NCI-H146 treated with DMSO at 0.1 percent for 48 hours (cell line): ENCODE results near the gene MINDY4.

Experiments
- DNase-seq: peaks from one replicate; lab custom pipeline; 2025; ENCODE audit not compliant: unreplicated experiment; lab: John Stamatoyannopoulos, UW

Gene MINDY4

GRCh38 chr7:30850426-30850825 lies 79.2 kb downstream of the MINDY4 start:
- no peak for DNase-seq

GRCh38 chr7:30851651-30852307 lies 80.6 kb downstream of the MINDY4 start:
- DNase-seq, result no peak

DNA sequence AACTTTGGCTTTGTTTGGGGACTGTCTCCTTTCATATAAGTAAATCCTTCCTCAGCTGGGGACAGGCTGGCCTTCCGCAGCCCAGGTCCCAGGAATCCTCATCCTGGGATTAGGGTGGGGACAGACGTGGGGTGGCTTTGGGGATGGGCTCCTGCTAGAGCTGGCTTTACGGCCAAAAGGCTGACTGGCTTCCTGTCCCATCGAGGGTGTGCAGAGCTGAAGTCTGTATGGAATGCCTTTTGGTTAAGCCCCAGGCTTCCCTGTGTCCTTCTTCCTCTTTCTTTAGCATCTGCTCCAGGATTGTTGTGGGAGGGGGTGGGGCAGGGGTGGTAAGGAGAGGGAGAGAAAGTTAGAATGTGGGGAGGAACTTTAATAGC lies 81.1 kb downstream of the MINDY4 start:
- DNase-seq, result no peak

DNA sequence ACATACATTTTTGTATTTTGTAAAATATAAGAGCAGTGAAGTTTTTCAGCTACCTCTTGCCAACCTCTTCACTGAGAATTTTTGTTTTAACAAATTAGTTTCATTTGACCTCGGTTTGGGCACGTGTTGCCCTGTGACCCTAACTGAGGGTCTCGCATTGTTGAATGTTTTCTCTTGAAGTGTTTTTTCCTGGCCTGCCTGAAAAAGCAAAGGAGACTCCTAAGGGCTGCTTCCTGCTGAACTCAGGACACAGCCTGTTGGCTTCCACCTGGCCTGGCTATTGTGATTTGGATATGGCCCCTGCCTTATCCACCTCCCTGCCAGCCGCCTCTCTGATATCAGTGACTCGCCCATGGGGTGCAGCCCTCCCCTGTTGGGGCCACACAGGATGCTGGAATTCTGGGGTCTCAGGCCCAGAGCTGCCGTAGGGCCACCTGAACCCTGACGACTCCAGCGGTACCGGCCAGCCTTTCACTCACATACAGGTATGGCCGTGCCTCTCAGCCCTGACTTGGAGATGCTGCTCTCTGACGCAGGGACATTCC lies 81.6 kb downstream of the MINDY4 start:
- no peak for DNase-seq

- no peak for DNase-seq
These were observed 82.4 kb downstream of the MINDY4 start for GRCh38 chr7:30853576-30853975.

GRCh38 chr7:30855936-30856335 lies 84.7 kb downstream of the MINDY4 start:
- no peak for DNase-seq

DNA sequence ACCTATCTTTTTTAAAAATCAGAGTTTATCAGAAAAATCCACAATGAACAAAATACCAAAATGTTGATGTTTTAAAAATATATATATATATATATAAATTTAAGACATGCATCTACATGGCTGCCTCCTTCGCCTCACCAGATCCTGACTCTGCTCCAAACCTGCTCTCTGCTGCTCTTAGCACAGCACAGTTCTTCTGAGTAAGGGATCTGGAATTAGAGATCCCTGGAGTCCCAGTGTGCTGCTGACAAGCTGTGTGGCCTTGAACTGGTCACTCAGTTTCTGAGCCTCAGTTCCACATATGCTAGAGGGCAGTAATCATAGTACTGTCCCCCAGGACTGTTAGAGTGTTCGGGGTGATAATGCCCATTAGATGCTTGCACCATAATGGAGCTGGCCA lies 87.4 kb downstream of the MINDY4 start:
- DNase-seq, result no peak

GRCh38 chr7:30859202-30859939 lies 88.2 kb downstream of the MINDY4 start:
- DNase-seq, result no peak

- DNase-seq, result no peak
These were observed 88.8 kb downstream of the MINDY4 start for GRCh38 chr7:30859940-30860496.

DNA sequence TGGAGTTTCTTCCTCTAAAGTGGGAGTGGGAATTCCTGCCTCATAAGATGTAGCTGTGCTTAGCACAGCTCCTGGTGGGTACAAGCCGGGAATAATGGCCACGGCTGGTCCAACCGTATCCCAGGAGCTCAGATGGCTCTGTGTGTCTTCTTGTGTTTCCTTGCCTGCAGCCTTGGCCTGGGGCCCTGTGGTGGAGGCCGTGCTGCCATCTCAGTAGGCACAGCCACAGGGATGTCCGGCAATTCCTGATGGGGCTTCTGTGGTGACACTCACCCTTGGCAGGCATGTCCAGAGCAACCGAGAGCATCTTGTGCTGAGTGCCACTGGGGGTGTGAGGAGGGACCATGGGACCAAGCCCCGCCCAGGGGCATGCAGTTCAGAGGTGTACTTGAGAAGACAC lies 90.4 kb downstream of the MINDY4 start:
- no peak for DNase-seq

GRCh38 chr7:30862995-30863705 lies 91.9 kb downstream of the MINDY4 start:
- DNase-seq, result no peak

GRCh38 chr7:30863706-30864035 lies 92.5 kb downstream of the MINDY4 start:
- no peak for DNase-seq

DNA sequence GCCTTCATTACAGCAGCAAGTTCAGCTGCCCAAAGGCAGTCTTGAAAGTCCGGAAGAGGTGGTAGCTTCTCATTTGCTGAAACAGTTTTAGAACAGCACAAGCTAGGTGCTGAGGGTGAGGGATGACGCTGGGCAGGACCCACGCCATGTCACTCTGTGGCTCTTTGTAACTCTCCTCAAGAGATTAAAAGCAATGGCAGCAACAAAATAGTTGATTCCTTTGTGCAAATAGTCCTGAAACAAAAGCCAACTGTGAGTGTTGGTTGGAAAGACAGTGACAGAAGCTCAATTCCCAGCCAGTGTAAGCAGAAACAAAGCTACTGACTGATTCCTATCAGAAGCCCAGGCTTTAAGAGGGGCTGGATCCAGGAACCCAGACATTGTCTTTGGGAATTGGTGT lies 92.9 kb downstream of the MINDY4 start:
- DNase-seq, result no peak

GRCh38 chr7:30865076-30865475 lies 93.9 kb downstream of the MINDY4 start:
- no peak for DNase-seq

- no peak for DNase-seq
These were observed 94.6 kb downstream of the MINDY4 start for GRCh38 chr7:30865821-30866220.

DNA sequence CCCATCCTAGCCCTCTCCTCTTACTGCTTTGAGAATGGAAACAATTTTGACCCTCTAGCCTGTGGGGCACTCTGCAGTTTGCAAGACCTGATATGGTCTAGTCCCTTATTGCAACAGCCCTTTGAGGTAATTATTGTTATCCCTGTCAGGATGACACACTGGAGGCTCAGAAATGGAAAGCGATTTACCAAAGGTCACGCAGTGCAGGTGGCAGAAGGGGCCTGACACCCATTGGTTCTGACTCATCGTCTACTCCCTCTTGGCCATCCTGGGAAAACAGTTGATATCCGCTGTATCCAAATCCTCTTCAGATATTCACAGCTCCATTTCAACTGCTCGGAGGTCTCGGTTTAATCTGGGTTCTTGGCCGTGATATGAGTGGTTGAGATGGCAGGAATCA lies 95.7 kb downstream of the MINDY4 start:
- no peak for DNase-seq

DNA sequence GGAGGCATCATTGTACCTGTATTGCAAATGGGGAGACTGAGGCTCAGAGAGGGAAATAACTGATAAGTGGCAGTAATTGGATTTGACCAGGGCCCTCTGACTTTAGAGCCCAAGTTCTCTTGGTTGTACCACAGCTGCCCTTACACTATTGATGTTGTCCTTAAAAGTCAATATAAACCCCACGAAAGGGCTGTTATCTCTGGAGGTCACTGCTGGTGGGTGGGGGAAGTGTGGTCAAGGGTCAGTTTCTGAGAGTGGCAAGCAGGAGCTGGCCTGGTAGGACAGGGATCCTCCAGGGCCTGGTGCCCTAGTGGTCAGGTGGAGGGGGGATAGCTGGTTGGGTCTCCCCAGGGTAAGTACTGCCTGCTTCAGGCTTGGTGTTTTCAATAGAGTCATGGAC lies 96.3 kb downstream of the MINDY4 start:
- DNase-seq, result no peak

- DNase-seq, result no peak
These were observed 98.8 kb downstream of the MINDY4 start for GRCh38 chr7:30869794-30870611.

DNA sequence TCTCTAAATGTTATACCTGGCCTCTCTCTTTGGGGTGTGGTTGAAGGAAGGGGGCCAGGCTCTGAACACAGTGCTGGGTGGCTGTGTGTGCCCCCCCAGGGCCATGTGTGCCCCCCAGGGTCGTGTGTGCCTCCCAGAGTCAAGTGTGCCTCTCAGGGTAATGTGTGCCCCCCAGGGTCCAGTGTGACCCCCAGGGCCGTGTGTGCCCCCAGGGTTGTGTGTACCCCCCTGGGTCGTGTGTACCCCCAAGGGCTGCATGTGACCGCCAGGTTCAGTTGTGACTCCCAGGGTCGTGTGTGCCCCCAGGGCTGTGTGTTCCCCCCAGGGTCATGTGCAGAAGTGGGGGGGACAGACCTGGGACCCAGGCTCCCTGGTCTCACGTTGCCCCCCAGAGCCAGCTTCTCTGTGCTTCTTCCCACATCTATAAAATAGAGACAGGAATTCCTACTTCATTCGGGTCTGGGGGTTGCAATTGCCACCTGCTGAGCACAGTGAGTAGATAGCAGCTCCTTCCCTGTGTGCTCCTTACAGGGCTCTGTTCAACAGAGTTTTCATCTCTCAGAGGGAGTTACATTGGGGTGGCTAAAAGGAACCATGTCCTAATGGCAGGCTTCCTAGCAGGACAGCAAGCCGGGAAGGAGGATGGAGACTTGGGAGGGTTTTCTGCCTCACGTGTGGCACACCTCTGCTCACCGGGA lies 99.8 kb downstream of the MINDY4 start:
- DNase-seq, result no peak

DNA sequence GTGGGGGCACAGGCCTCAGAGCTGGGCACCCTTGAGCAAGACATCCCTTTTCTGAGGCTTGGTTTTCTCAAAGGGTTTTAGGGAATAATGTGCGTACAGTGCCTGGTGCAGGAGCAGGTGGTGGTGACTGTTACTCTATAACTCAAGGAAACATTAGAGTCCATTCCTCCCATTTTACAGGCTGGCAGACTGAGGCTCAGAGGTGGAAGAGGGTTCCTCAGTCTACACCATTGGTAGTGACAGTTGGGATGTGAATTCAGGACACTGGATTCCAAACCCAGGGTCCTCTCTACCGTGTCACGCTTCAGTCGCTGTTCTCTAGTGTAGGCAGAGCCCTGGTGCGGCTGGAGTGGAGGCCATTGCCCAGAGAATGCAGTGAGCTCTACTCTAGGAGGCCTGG lies 100.4 kb downstream of the MINDY4 start:
- DNase-seq, result no peak
